Keratinocyte (primary cell): ENCODE data around the gene CELF5.

ENCODE experiments used
- EZH2 ChIP-seq: IDR thresholded peaks from one replicate; pipeline ENCODE4 v1.6.1; 2012; ENCODE audit warnings: inconsistent platforms, mild to moderate bottlenecking, low read length, moderate library complexity
- TF ChIP-seq, protein P1 (sequence below), 3 experiments: IDR thresholded peaks in 1 of 3; conservative IDR thresholded peaks in 1 of 3; optimal IDR thresholded peaks in 1 of 3; 2 replicates in 2 of 3; 3 replicates in 1 of 3; pipeline versions ENCODE3 to v1.5.1; 2011; ENCODE audit warnings: low read length in 3 of 3, mild to moderate bottlenecking in 3 of 3, moderate library complexity in 2 of 3, control low read depth in 1 of 3, inconsistent platforms in 1 of 3; ENCODE audit not compliant: insufficient read depth in 2 of 3; ENCODE audit errors: extremely low read depth in 1 of 3

DNA sequence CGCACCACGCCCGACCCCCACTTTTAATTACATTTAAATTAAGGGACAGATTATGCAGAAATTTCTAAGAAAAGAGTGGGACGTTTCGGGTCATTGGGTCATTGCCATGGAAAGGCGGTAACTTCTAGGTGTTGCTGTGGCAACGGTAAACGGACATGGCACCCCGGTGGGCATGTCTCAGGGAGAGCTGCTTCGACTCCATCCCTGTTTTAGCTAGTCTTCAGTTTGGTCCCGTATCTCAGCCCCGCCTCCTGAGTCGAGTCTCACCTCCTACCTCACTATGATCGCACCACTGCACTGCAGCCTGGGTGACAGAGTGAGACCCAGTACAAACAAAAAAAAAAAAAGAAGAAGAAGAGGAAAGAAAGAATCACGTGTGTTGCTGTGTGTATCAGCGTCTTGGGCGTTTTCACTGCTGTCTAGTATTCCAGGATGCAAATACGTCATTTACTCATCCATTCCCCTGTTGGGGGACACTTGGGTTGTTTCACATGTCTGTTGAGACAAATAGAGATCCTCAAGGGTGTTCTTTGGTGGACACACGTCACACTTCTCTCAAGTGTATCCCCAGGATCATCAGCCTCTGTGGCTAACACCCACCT lies 41.7 kb downstream of the CELF5 start:
- TF ChIP-seq, protein P1, sequence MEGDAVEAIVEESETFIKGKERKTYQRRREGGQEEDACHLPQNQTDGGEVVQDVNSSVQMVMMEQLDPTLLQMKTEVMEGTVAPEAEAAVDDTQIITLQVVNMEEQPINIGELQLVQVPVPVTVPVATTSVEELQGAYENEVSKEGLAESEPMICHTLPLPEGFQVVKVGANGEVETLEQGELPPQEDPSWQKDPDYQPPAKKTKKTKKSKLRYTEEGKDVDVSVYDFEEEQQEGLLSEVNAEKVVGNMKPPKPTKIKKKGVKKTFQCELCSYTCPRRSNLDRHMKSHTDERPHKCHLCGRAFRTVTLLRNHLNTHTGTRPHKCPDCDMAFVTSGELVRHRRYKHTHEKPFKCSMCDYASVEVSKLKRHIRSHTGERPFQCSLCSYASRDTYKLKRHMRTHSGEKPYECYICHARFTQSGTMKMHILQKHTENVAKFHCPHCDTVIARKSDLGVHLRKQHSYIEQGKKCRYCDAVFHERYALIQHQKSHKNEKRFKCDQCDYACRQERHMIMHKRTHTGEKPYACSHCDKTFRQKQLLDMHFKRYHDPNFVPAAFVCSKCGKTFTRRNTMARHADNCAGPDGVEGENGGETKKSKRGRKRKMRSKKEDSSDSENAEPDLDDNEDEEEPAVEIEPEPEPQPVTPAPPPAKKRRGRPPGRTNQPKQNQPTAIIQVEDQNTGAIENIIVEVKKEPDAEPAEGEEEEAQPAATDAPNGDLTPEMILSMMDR (optimal IDR thresholded peaks at IDR 0.05 in 1 of 3, IDR thresholded peaks at IDR 0.05 in 1 of 3, conservative IDR thresholded peaks at IDR 0.05 in 1 of 3; ENCODE audit: extremely low read depth in 1 of 3, insufficient read depth in 2 of 3, low read length in 3 of 3): no peak
- TF ChIP-seq EZH2: no peak
